GM19025 (cell line): Measurements from ENCODE around the gene MAP7D3.

Experiments
- ATAC-seq: cut with Tn5 transposase; IDR thresholded peaks from one replicate; pipeline ENCODE4 v1.9.1; 2021; ENCODE audit warnings: mild to moderate bottlenecking, low read depth, moderate library complexity; ENCODE audit not compliant: unreplicated experiment

The MAP7D3 gene

DNA sequence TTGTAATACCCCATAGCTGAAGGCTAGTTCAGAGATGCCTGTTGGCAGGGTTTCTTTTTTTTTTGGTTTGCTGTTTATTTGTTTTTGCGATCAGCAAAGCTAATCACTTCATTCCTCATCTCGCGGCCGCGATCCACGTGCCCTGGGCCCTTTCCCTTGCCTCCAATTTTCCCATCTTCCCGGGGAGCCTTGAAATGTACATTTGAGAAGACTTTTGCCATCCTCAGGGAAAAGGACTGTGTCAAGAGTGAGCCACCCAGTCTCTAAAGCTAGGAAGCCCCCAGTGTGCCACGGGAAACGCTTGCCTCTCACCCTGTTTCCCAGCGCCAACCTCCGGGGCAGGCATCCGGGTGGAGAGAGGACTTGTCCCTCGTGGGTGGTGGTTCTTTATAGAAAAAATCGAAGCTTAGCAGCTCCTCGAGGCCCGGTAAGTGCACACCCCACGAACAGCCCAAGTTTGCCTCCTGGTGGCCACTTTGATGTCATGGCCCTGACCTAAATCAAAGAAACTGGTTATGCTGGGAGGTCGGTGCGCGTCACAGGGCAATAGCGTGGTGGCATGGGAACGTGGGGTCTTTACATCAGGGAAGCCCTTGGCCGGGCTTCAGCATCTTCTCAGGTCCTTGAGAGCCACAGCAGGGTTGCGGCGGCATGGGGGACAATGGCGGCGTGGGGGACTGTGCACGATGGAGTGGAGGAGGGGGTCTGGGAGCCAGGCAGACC is 42.0 kb downstream of the MAP7D3 start:
- ATAC-seq = no peak

DNA sequence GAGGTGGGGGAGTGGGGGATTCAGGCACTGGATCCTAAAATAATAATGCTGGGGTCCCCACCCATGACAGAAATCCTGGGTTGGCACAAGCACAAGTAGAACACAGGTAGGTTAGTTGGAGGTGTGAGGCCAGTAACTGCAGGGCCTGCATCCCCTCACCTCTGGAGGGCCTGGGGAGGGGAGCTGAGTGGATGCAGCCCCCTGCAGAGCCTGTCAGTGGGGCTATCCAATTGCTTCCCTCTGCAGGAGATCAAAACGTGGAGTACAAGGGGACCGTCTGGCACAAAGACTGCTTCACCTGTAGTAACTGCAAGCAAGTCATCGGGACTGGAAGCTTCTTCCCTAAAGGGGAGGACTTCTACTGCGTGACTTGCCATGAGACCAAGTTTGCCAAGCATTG is 43.7 kb downstream of the MAP7D3 start:
- ATAC-seq = no peak

DNA sequence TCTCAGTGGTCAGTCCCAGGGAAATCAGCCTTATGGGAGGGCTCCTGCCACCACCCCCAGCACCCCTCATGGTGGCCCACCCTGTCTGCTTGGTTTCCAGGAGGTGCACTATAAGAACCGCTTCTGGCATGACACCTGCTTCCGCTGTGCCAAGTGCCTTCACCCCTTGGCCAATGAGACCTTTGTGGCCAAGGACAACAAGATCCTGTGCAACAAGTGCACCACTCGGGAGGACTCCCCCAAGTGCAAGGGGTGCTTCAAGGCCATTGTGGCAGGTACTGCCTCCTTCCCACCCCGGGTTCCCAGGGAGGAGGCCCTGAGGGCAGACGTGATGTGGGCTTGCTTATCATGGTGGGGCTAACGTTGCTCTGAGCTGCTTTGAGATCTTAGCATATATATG is 44.3 kb downstream of the MAP7D3 start:
- no peak for ATAC-seq

DNA sequence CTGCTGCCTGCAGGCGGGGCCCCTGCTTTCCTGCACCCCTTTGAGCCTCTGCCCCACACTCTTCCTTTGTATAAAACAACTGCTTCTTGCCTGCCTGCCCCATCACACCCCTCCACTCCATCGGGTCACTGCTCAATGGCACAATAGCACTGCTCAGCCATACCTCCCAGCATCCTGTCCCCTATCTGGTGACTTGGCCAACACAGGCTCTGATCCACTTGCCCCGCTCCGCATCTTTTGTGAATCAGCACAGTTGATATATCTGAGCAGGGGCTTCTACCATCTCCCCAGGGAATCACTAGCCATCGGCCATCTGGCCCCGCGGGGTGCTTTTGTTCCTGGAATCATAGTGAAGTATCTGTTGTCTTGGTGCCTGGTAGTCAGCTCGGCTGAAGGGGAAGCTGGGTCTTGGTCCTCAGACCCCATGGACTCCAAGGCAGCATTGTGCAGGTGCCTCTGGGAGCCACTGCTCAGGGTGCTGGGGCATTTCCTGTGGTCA is 45.3 kb downstream of the MAP7D3 start:
- ATAC-seq = no peak

DNA sequence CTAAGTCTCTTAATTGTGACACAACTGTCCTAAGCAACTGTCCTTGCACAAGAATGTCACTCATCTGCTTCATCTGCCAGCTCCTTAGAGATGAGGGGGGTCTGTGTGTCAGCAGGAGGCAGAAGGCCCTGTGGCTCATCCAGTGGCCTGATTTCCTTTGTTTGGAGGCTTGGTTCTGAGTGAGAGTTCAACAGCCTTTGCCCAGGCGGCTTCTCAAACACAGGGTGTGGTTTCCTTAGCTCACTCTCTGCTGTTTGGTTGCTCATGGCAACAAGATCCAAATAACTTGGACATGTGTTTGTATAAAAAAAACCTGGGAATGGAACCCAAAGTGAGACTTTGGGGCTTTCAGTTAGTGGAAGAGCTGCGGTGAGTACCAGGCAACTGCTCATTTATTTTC is 46.6 kb downstream of the MAP7D3 start:
- ATAC-seq = no peak

DNA sequence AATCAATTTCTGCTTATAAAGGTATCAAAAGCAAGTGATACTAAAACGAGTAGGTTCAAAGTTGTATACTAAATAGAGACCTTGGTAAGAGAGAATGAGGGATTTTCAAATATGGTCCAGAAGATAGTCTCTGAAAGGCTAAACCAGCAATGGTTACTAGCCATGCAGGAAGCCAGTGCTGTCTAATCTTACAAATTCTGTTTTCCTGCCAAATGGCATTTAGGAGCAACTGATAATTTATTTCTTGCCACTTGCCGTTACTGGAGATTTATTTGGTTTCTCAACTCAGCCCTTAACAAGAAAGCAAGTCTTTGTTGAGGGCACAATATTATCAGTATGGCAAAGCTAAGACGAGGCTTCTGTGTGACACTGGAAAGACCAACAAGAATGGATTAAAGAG is 47.2 kb downstream of the MAP7D3 start:
- no peak for ATAC-seq

DNA sequence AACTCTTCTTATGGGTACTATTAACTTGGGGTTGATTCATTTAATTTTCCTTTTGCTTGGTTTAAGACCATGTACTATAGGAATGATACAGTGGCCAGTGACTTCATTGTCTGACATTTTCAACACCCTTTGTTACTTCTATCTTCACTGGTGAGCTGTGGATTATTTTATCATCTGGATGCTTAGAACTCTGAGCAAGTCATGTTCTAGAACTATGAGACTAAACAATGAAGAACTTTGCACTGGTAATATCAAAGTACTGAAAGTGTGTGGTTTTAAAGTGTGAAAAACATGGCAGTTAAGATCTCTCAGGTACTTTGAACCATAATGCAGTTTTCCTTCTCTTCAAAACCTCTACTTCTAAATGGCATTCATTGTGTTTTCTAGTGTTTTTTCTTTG is 47.8 kb downstream of the MAP7D3 start:
- ATAC-seq = no peak

DNA sequence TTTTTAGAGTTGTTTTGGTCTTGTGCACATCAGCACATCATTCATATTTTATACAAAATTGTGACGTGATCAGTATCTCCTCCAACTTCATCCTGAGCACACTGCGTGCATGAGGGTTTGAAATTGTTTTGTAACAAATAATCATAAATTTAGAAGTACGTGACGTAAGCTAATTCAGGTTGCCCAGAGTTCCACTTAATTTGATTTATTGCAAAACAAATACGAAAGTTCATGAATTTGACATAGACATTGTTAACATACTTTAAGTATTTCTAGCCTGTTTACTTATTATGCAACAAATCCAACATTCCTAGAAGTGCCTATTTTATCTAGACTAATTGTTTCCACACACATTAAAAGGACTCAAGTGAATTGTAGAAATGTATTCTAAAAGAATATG is 48.3 kb downstream of the MAP7D3 start:
- no peak for ATAC-seq

DNA sequence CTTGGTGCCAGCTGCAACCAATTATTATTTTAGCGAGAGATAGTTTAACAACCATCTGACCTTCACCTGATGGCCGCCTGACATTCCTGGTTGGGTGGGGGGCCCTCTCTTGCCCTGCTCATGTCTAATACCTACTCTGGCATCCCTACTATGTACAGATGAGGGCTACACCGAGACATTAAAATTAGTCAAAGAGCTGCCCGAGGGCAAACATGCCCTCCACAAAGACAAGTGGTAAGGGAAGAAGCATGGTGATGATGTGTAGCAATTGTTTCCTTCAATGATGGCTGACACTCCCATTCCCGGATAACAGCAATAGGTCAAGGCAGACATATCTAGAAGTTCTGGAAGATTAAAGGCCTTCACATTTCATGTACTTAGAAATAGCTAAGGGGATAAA is 49.6 kb downstream of the MAP7D3 start:
- no peak for ATAC-seq

DNA sequence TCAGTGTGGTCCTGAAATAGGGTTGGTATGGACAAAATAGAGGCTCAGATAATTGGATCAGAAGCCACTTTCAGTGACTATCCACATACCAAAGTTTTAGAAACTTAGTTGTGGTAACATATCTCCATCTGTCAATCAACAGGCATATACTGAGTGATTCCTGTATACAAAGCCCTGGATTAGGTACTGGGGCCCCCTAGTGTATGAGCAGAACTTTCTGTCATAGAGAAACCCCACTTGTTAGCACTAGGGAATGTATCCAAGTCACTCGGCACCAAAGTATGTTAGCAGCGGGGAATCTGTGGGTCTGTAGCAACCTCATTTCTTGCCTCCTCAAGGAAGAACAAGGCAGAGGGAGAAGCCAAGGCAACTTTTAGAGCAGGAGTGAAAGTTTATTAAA is 50.7 kb downstream of the MAP7D3 start:
- no peak for ATAC-seq

DNA sequence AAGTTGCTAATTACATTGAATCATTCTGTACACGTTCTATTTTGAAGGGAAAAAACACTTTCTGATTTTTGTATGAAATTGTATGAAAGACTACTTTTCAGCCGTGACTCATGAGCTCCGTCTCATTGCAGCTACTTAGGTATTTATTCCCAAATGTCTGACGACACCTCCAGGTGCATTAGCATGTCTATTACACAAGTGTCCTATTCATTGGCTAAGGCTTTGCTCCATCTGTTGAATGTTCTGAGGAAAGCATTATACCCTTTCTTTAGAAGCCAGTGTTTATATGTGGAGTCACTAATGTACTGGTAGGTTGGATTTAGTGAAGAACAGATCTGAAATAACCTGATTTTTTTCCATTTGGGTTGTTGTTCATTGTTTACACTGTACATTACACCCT is 51.8 kb downstream of the MAP7D3 start:
- ATAC-seq = no peak

DNA sequence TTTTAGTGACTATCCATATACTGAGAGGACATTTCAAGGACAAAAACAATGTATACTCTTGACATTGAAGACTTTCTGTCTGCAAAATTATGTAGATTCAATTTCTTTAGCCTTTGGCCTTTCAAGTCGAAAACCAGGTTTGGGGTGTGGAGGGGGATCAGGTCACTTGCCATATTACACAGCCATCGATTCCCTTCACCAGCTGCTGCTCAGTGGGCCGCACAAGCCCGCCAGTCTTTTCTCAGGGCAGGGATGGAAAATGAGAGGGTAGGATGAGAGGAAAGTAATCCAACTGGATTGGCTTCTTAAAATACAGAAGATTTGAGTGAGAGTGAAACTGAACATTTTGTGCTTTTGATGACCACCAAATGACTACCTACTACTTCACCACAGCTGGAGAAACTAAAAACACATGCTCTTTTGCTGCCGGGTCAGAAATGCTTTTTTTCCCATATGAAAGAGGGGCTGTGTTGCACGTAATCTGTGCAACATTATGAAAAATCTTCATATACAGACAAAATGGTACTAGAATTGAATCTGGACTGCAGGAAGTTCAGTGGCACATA is 52.4 kb downstream of the MAP7D3 start:
- no peak for ATAC-seq

DNA sequence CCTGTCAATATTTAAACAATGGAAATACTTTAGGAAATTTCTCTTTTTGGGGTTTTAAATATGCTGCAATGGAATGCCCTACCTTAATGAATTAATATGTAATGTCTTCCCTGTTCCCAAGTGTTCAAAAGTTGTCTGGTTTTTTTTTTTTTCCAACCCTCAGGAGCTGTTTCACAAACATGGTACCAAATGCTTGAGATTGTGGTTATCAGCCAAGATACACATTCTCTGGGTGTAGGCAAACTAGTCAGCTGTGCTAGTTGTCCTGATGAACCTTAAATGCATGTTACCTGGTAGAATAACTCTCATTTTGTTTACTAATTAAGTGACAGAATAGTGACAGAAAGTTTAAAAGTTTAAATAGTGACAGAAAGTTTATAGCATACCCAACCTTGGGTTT is 53.2 kb downstream of the MAP7D3 start:
- ATAC-seq = no peak

DNA sequence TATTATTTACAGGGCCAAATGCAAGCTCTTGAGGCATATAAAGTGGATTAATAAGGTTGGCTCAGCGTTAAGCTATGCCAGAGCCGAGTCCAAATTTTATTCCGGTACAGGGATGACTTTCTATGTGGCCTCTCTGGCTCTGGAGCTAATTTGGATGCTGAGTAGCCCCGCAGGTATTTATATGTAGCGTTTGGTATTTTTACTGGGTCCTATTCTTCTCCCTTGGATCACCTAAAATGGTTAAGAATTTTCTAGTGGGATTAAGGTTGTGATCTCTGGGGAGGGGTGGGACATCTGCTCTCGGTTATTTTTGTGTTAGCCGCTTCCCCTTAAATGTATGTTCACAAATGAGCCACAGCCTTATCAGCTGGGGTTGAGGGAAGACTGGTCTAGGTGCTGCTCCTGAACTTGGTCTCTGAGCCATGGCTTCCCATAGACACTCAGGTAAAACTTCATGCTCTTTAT is 54.5 kb downstream of the MAP7D3 start:
- ATAC-seq = no peak

DNA sequence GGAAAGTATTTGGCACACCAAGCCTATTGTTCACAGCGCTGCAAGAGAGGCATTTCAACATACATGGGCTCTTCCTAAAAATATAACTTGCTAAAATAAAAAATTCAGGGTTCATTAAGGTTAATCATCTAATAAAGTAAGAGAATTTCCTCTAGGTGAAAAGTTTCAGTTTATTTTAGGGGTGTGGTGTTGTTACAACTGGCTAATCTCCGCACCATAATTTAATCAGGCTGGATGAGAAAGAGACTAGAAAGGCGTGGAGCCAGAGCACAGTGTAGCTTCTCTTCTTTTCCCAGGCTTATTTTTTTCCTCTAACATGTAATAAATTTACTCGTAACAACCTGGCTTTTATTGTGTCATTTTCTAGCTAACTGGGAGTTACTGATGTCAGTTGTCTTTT is 56.0 kb downstream of the MAP7D3 start:
- no peak for ATAC-seq

DNA sequence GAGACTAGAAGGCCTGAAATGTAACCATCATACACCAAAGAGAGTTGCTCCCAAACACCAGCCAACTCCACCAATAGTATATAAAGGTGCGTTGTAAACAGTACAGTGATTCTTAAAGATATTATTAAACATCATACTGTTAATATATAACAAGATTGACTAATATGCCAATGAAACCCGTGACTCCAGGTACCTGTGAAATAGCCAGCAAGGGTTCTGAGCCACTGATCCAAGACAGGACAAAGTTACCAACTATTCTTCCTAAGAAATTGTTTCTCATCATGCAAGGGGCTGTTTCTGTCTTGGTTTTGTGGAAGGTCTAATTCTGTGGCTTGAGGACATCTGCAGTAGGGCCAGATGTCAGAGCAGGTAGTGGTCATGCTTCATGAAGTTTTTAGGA is 56.7 kb downstream of the MAP7D3 start:
- no peak for ATAC-seq

DNA sequence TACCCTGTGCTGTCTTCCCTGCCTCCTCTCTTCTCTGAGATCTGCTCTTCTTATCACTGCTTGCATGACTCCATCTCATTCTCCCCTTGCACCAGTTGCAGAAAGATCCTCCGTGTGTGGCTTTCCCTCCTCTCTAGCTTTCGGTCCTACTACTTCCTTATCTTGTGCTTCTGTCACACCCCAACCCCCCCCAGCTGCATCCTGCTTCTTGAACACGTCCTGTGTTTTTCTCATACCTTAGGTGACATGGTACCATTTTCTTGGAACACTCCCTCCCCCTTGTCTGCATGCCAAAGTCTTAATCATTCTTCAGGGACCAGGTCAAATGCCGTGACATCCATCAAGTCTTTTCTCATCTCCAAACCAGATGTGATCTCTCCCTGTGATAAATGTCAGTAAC is 57.4 kb downstream of the MAP7D3 start:
- no peak for ATAC-seq

DNA sequence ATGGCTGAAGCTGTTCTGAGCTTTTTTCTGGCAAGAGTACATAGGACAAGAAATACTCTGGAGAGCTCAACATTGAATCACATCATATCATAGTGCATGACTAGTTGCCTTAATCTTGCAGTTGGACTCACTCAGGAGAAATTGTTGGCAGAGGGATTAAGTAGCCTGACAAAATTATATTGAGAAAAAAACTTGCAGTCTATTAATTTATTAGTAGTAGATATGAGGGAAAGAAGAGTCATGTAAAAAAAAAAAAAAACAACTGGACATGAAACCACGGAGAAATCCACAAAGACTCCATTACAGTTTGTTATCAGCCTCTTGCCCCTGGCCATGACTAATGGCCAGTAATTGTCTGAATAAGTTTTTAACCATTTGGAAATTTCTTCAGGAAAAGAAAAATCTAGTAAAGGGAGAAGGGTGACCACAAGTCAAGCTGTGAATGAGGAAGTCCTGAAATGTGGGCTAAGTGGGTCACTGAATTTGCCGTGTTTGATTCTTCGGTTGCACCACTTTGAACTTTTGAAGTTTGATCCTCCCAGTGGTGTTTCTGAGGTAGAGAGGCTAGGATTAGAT is 58.3 kb downstream of the MAP7D3 start:
- no peak for ATAC-seq

DNA sequence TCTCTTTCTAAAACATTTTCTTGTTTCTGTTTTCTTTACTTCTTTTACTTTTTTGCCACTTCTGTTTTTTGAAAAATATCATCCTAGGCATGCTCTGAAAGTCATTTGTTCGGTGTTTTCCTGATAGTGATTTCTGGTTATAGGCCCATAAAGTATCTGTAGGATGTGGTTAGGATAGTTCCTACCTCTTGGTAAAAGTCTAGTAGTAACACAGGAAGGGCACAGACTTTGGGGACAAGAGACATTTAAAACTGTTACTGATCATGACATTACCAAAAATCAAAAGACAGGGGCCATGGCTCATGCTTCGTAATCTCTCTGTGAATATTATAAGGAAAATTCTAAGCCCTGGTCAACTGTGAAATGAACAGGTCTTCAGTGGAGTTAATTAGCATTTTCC is 59.1 kb downstream of the MAP7D3 start:
- no peak for ATAC-seq

DNA sequence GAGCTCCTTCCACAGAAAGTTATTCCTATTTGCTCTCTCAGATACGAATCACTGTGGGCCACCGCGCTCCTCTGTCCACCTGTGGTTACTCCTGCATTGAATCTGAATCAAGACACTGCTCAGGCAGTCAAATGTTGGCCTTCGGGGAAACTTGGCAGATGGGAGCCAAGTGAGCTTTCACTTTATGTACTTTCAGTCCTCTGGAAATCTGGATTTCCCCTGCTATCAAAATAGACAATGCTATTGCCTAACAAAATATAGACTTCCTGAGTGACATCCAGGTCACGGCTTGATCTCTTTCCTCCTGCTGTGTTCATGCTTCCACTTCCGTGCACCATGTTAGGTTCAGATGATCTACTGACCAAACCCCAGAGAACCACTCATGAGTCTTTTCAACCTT is 60.0 kb downstream of the MAP7D3 start:
- ATAC-seq = no peak

DNA sequence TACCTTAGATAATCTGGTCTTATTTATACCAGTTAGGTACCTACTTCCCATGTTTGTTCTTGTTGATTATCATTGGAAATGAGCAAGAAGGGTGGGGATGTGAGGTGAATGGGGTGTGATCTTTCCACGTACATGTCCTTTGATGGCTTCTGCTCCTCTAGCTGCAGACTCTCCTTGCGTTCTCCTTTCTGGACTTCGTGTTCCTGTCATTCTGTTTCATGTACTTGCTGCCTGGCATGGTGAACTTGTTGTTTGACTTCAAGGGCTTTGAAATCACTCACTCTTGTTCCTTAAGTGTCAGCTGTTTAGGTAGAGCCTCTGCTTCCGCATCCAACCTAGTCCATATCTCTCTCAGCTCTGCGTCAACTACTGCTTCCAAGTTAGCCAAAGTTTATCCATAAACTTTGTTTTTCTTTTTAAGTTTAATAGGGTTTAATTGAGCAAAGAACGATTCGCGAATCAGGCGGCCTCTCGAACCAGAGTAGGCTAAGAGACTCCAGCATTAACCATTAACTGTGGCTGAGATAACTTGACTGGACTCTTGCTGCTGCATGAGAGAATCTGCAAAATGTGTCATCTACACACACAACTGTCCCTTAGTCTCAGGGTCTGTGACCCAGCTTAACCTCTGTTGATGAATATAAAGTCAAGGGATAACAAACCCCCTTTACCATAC is 61.0 kb downstream of the MAP7D3 start:
- no peak for ATAC-seq

DNA sequence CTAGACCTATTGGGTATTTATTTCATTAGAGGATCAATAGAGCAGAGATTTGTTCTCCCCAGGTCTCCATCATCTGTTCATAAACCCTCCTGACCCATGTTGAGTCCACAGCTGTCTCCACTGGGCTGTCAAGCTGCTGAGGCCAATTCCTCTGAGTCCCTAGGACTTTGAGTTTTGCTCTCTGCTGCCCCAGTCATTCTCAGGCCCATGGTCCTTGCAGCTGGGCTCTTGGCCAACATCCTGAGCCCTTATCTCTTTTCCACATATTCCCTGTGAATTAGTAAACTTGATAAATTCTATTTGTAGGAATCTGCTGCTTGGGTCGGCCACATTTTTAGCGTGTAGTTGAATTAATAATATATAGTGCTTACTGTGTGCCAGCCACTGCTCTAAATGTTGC is 62.0 kb downstream of the MAP7D3 start:
- no peak for ATAC-seq
